B cell (primary cell): ENCODE results near the gene COA5. TPM values are rescaled to one million over a fixed set of nuclear protein-coding genes. Genes with fewer than 3 reads are reported as not detected.
A peak's percentile ranks its signal among the peaks of the same experiment; 100 is the strongest.

ENCODE experiments used
- ATAC-seq: fragments of 200-7000 bp; cut with Tn5 transposase; one replicate; pipeline ENCODE4 v1.10.0; 2021; ENCODE audit warnings: low read depth, mild to moderate bottlenecking, moderate number of reproducible peaks, moderate library complexity
- CTCF ChIA-PET: fragments of 350-600 bp; sonication (Branson Sonifier 250); formaldehyde crosslinking; loops from one replicate; lab custom pipeline; 2021; ENCODE audit warnings: antibody characterized with exemption, inconsistent platforms; lab: Charles Lee
- POLR2A ChIA-PET: fragments of 350-600 bp; sonication (Branson Sonifier 250); formaldehyde crosslinking; loops from one replicate; lab custom pipeline; 2021; ENCODE audit warnings: antibody characterized with exemption; lab: Charles Lee
- DNase-seq: peaks from one replicate; pipeline ENCODE4 v3.0.0; 2013
- H2AFZ ChIP-seq: 2 replicates; pipeline ENCODE4 v1.6.1; 2012; ENCODE audit warnings: mild to moderate bottlenecking, low read depth, low read length; ENCODE audit not compliant: insufficient read depth, poor library complexity, severe bottlenecking
- H3K27ac ChIP-seq, 2 donors: 1 replicate in 1 of 2; 2 replicates in 1 of 2; pipeline ENCODE4 v1.5.1; 2012 to 2013; ENCODE audit warnings: low read length in 2 of 2, mild to moderate bottlenecking in 2 of 2, moderate library complexity in 1 of 2
- H3K27me3 ChIP-seq, 4 experiments: fragments of 200-600 bp in 1 of 4; sonication (generic) in 1 of 4; replicated peaks in 1 of 4; 1 replicate in 2 of 4; 2 replicates in 2 of 4; pipeline versions ENCODE4 v1.6.1 to v1.7.0; 2013 to 2016; ENCODE audit warnings: low read length in 3 of 4, mild to moderate bottlenecking in 2 of 4, mixed read lengths in 1 of 4, moderate library complexity in 1 of 4; ENCODE audit not compliant: insufficient read depth in 4 of 4, control insufficient read depth in 3 of 4; ENCODE audit errors: control extremely low read depth in 1 of 4
- H3K36me3 ChIP-seq, 2 experiments: replicated peaks in 1 of 2; 1 replicate in 1 of 2; 2 replicates in 1 of 2; pipeline versions ENCODE4 v1.6.1 to v1.7.1; 2013; ENCODE audit warnings: low read length in 1 of 2; ENCODE audit not compliant: insufficient read depth in 2 of 2, control insufficient read depth in 1 of 2; ENCODE audit errors: control extremely low read depth in 1 of 2, extremely low read depth in 1 of 2
- H3K4me1 ChIP-seq, 2 donors: fragments of 200-600 bp in 1 of 2; sonication (generic) in 1 of 2; 1 replicate in 1 of 2; 2 replicates in 1 of 2; pipeline versions ENCODE4 v1.5.1 to v1.6.1; 2013 to 2017; ENCODE audit warnings: low read length in 2 of 2; ENCODE audit not compliant: control insufficient read depth in 2 of 2, insufficient read depth in 2 of 2
- H3K4me2 ChIP-seq: replicated peaks from 2 replicates; pipeline ENCODE3; 2012; ENCODE audit warnings: mild to moderate bottlenecking, low read depth, low read length; ENCODE audit not compliant: poor library complexity, severe bottlenecking
- H3K4me3 ChIP-seq, 5 experiments: fragments of 200-600 bp in 1 of 5; sonication (generic) in 1 of 5; 1 replicate in 3 of 5; 2 replicates in 2 of 5; pipeline versions ENCODE4 v1.5.1 to v1.7.0; 2011 to 2016; ENCODE audit warnings: low read length in 4 of 5, mild to moderate bottlenecking in 4 of 5, low read depth in 2 of 5, control low read depth in 1 of 5, moderate library complexity in 1 of 5; ENCODE audit not compliant: insufficient read depth in 1 of 5; ENCODE audit errors: control extremely low read depth in 1 of 5, extremely low read depth in 1 of 5
- H3K79me2 ChIP-seq: fragments of 200-600 bp; sonication (generic); one replicate; pipeline ENCODE4 v1.6.0; 2016; ENCODE audit warnings: low read length; ENCODE audit not compliant: control insufficient read depth, insufficient read depth
- H3K9ac ChIP-seq: fragments of 200-600 bp; sonication (generic); 2 replicates; pipeline ENCODE4 v1.6.1; 2017; ENCODE audit warnings: mild to moderate bottlenecking, low read length, moderate library complexity
- H3K9me3 ChIP-seq, 3 donors: one replicate each; pipeline versions ENCODE4 v1.6.1 to v1.7.1; 2013; ENCODE audit warnings: low read length in 2 of 3; ENCODE audit not compliant: control insufficient read depth in 2 of 3, insufficient read depth in 1 of 3; ENCODE audit errors: control extremely low read depth in 1 of 3
- H4K20me1 ChIP-seq: 2 replicates; pipeline ENCODE4 v1.6.0; 2012; ENCODE audit warnings: mild to moderate bottlenecking, low read length; ENCODE audit not compliant: insufficient read depth, control insufficient read depth, poor library complexity, severe bottlenecking
- H3K27ac Mint-ChIP-seq: one replicate; pipeline ENCODE4 v1.8.0; 2021; ENCODE audit warnings: mixed read lengths
- H3K27me3 Mint-ChIP-seq: one replicate; pipeline ENCODE4 v1.8.0; 2021; ENCODE audit warnings: mixed read lengths
- H3K4me1 Mint-ChIP-seq: one replicate; pipeline ENCODE4 v1.8.0; 2021; ENCODE audit warnings: mixed read lengths
- H3K4me3 Mint-ChIP-seq: one replicate; pipeline ENCODE4 v1.8.0; 2021; ENCODE audit warnings: mixed read lengths
- H3K9me3 Mint-ChIP-seq: one replicate; pipeline ENCODE4 v1.8.0; 2022; ENCODE audit warnings: mixed read lengths; ENCODE audit not compliant: insufficient read depth
- EZH2 ChIP-seq: IDR thresholded peaks from 2 replicates; pipeline ENCODE4 v1.6.1; 2012; ENCODE audit warnings: borderline replicate concordance, low read depth, mild to moderate bottlenecking, moderate library complexity, low read length; ENCODE audit not compliant: insufficient read depth, poor library complexity, severe bottlenecking
- WGBS: methylation state at CpG from one replicate; pipeline ENCODE4 v1.1.5; 2013; ENCODE audit warnings: missing lambda C conversion rate; ENCODE audit not compliant: insufficient coverage; 5-methylcytosine and 5-hydroxymethylcytosine counted together
- intact Hi-C: fragments of 100-400 bp; cut with micrococcal nuclease; formaldehyde crosslinking; loops from one replicate; pipeline ENCODE4 v1.10.0; 2022
- polyA plus RNA-seq: library from polyadenylated mRNA; depleted of rRNA; stranded (reverse); fragments of >200 nt; gene quantifications from 2 replicates; pipeline ENCODE4 v1.2.3, GENCODE V29; 2012
- total RNA-seq, 2 donors: library from RNA; stranded (reverse); fragments of 120-200 nt in 1 of 2; gene quantifications; 1 replicate in 1 of 2; 2 replicates in 1 of 2; pipeline versions ENCODE4 v1.2.3 to v1.2.4, GENCODE V29; 2013 to 2022
- TF ChIP-seq, protein P1 (sequence below): fragments of 200-600 bp; IDR thresholded peaks from one replicate; pipeline ENCODE4 v1.8.0; 2022; ENCODE audit warnings: antibody characterized with exemption, mild to moderate bottlenecking

COA5 gene
- total and polyA plus RNA-seq, 2 donors (not counting 1 experiment from before 2014, with no cell fraction given): 23.2 to 46.9 TPM

DNA sequence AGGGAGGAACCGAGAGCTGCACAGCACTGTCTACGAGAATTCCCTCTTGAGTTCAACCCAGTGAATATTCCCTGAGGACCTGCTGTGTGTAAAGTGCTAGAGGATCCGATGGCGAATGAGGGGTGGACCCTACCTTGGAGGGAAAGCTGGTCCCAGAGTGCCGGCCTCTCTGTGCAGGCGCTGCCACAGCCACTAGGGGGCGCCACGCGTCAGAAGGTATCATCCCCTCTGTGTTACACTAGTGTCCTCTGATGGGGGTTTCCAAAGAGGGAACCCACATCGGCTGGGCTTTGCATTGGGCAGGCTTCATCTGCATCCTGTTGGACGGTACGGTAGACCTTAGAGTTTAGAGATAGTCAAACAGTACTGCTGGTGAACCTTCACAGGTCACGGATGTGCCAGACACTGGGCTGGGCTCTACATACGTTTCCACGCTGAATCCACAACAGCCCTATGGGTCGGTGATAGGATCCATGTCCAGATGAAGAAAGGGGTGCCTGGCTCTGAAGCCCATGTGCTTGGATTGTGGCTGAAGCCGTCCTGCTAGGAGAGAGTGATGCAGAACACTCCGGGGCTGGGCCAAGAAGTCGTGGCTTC is 39.0 kb downstream of the COA5 start:
- Mint-ChIP-seq H3K27me3 (no peaks in the 10 kb centered on the region), H3K4me1 (no peaks in the 10 kb centered on the region), H3K27ac (no peak overlapping the region), H3K4me3 (no peak overlapping the region), H3K9me3 (no peaks in the 10 kb centered on the region)
- H3K4me2 ChIP-seq: no peak overlapping the region
- 74% methylated on average over 18 of the region's 19 CpGs for WGBS
- no peaks in the 10 kb centered on the region for H3K79me2 ChIP-seq
- ATAC-seq: peak; percentile 76
- H3K27ac ChIP-seq: no peak overlapping the region
- DNase-seq: peak; percentile 63
- no peak overlapping the region for H3K4me3 ChIP-seq
- TF ChIP-seq, protein P1, sequence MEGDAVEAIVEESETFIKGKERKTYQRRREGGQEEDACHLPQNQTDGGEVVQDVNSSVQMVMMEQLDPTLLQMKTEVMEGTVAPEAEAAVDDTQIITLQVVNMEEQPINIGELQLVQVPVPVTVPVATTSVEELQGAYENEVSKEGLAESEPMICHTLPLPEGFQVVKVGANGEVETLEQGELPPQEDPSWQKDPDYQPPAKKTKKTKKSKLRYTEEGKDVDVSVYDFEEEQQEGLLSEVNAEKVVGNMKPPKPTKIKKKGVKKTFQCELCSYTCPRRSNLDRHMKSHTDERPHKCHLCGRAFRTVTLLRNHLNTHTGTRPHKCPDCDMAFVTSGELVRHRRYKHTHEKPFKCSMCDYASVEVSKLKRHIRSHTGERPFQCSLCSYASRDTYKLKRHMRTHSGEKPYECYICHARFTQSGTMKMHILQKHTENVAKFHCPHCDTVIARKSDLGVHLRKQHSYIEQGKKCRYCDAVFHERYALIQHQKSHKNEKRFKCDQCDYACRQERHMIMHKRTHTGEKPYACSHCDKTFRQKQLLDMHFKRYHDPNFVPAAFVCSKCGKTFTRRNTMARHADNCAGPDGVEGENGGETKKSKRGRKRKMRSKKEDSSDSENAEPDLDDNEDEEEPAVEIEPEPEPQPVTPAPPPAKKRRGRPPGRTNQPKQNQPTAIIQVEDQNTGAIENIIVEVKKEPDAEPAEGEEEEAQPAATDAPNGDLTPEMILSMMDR: peak; percentile 93
- no peak for TF ChIP-seq EZH2
- H4K20me1 ChIP-seq: no peaks in the 10 kb centered on the region
- CTCF ChIA-PET: interaction anchor here (0.9 to 4.4 kb wide), 13 partner anchors 10 to 497 kb away, joined by 3 to 31 read pairs (median 4); no protein-coding TSS in a partner anchor
- peaks cover 15 to 27% of the 10 kb centered on the region in 2 experiments for H3K36me3 ChIP-seq
- no peaks in the 10 kb centered on the region for H3K4me1 ChIP-seq
- no peak overlapping the region for H2AFZ ChIP-seq
- H3K9ac ChIP-seq: no peak overlapping the region
- POLR2A ChIA-PET: no interaction called here
- intact Hi-C loops: loop anchor here (1.0 to 5.0 kb wide), 2 partner anchors 156 to 268 kb away; no protein-coding TSS in a partner anchor
- no peaks in the 10 kb centered on the region for H3K27me3 ChIP-seq
- H3K9me3 ChIP-seq: no peaks in the 10 kb centered on the region
